ENCODE results near the gene KXD1. TPM values are rescaled to one million over a fixed set of nuclear protein-coding genes. Genes with fewer than 3 reads are reported as not detected.
"Not testable (repeated sequence)": the region's sequence is repeated elsewhere in the genome, so short reads cannot be mapped to it uniquely, and the experiment has no call there.

KXD1 gene
- total RNA-seq, 1 donor from 2014 or later = 68.3 TPM

DNA sequence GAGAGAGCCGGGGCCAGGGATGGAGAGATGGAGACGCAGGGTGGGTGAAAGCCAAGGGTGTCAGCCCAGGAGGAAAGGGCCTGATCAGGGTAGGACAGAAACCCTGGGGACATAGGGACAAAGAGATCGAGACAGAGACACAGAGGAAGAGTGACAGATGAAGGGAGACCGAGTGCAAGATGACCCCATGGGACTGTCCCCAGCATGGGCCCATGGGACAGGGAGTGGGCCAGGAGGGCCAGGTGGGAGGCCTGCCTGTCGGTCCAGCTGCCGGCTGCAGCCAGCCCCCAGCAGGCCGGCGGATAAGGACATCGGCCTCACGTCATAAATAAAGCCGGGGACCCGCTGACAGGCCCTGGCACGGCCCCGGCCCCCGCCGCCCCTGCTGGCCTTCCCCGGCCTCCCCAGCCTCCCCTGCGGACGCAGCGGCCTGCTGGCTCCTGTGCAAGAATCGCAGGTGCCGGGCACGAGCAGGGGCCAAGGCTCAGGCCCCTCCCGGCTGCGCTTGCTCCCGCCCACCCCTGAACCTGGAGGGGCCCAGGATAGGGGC, 37.2 kb downstream of the KXD1 start:
- ATAC-seq = no peak
- H3K9me3 ChIP-seq = no peaks in the 10 kb centered on the region
- H3K36me3 ChIP-seq = peaks cover 15% of the 10 kb centered on the region
- peak; percentile 63 for DNase-seq
- no peak overlapping the region for H3K27ac ChIP-seq
- H3K27me3 ChIP-seq = peaks cover 16% of the 10 kb centered on the region
- intact Hi-C loops (cut with DNase I) = loop anchor here (10.0 kb wide), 1 partner anchor 260 kb away; no protein-coding TSS in a partner anchor
- H3K4me1 ChIP-seq = peaks cover 16% of the 10 kb centered on the region
- TF ChIP-seq, protein P1, sequence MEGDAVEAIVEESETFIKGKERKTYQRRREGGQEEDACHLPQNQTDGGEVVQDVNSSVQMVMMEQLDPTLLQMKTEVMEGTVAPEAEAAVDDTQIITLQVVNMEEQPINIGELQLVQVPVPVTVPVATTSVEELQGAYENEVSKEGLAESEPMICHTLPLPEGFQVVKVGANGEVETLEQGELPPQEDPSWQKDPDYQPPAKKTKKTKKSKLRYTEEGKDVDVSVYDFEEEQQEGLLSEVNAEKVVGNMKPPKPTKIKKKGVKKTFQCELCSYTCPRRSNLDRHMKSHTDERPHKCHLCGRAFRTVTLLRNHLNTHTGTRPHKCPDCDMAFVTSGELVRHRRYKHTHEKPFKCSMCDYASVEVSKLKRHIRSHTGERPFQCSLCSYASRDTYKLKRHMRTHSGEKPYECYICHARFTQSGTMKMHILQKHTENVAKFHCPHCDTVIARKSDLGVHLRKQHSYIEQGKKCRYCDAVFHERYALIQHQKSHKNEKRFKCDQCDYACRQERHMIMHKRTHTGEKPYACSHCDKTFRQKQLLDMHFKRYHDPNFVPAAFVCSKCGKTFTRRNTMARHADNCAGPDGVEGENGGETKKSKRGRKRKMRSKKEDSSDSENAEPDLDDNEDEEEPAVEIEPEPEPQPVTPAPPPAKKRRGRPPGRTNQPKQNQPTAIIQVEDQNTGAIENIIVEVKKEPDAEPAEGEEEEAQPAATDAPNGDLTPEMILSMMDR (IDR thresholded peaks at IDR 0.05) = no peak
- peak overlapping the region; percentile 38 for H3K4me3 ChIP-seq

DNA sequence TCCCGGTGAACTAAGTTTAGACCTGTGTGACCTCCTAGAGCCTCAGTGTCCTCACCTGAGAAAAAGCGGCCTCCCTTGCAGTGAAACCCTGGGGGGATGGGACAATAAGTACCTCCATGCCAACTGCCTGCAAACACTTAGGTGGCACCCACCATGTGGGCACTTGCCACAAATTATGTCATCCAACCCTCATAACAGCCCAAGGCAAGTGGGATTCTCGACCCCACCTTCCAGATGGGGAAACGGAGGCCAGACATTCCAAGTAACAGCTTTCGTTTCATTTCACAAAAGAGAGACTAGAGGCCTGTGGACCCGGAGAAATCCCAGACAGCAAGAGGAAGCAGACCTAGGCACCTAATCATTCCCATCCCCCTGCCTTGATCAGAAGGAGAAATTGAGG, 37.8 kb downstream of the KXD1 start:
- intact Hi-C loops (cut with DNase I) = loop anchor here (10.0 kb wide), 1 partner anchor 259 kb away; no protein-coding TSS in a partner anchor
- DNase-seq (no peak), ATAC-seq (no peak)
- TF ChIP-seq, protein P1 (IDR thresholded peaks at IDR 0.05) = no peak
- peaks cover 11% of the 10 kb centered on the region for H3K4me1 ChIP-seq
- peaks cover 13% of the 10 kb centered on the region for H3K36me3 ChIP-seq
- H3K27me3 ChIP-seq = peaks cover 22% of the 10 kb centered on the region
- H3K27ac ChIP-seq = no peak overlapping the region
- H3K4me3 ChIP-seq = no peak overlapping the region
- no peaks in the 10 kb centered on the region for H3K9me3 ChIP-seq

DNA sequence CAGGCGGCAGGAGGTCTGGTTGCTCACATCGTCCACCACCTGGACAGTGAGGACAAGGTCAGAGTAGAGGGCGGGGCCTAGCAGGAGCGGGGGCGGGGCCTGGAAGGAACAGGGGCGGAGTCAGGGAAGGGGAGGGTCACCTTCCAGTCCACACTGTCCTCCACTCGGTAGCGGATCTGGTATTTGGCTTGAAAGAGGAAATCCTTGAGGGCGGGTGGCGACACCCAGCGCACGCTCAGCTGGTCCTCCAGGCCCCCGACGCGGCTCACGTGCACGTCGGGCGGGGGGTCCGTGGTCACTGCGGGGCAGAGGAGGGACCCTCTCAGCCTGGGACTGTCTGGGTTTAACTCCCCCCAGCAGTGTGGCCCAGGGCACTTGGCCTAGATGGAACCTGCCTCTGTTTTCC, 39.1 kb downstream of the KXD1 start:
- Histone ChIP-seq H3K36me3 (peaks cover 2% of the 10 kb centered on the region), H3K4me1 (peaks cover 9% of the 10 kb centered on the region), H3K27me3 (peaks cover 26% of the 10 kb centered on the region), H3K27ac (no peak overlapping the region), H3K4me3 (no peak overlapping the region), H3K9me3 (no peaks in the 10 kb centered on the region)
- TF ChIP-seq, protein P1 (IDR thresholded peaks at IDR 0.05) = no peak
- DNase-seq = peak; percentile 77
- intact Hi-C loops (cut with DNase I) = loop anchor here (10.0 kb wide), 1 partner anchor 258 kb away; no protein-coding TSS in a partner anchor
- ATAC-seq = peak; percentile 74

DNA sequence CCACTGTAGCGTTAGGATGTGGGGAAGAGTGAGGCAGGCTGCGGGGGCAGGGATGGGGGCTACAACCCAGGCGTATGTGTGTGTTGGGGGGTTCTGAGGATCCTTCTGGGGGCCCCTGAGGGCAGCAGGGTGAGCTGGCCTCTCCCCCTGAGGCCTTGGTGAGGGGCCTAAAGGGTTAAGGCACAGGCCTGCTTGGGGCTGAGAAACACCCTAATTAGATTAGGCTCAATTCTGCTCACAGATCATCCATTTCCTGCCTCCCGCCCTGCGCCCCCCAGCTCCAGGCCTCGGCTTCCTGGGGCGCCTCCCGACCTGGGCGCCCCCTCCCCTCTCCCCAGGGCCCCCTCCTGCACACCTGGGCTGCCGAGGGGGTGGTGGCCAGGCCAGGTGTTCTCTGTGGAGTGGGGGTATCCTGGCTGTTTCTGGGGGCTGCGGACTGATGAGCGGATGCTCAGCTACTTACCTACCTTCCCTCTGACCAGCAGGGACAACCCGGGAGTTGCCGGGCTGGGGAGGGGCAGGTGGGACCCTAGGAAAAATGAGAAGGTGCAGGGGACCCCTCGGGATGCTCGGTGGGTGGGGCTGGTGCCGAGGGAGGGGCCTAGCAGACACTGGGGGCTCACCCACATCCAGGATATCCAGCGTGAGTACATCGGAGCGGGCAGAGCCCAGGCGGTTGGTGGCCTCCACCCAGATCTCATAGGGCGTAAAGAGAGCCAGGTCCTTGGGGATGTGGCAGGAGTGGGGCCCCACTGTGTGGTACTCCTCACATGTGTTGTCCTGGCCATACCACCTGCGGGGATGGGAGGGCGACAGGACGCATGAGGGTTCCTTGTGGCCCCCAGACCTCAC, 40.4 kb downstream of the KXD1 start:
- Histone ChIP-seq H3K36me3 (no peaks in the 10 kb centered on the region), H3K27me3 (peaks cover 32% of the 10 kb centered on the region), H3K9me3 (no peaks in the 10 kb centered on the region), H3K4me1 (peaks cover 9% of the 10 kb centered on the region), H3K4me3 (no peak overlapping the region), H3K27ac (no peak overlapping the region)
- intact Hi-C loops (cut with DNase I) = loop anchor here (10.0 kb wide), 1 partner anchor 257 kb away; no protein-coding TSS in a partner anchor
- TF ChIP-seq, protein P1 (IDR thresholded peaks at IDR 0.05) = no peak
- DNase-seq (no peak), ATAC-seq (no peak)

DNA sequence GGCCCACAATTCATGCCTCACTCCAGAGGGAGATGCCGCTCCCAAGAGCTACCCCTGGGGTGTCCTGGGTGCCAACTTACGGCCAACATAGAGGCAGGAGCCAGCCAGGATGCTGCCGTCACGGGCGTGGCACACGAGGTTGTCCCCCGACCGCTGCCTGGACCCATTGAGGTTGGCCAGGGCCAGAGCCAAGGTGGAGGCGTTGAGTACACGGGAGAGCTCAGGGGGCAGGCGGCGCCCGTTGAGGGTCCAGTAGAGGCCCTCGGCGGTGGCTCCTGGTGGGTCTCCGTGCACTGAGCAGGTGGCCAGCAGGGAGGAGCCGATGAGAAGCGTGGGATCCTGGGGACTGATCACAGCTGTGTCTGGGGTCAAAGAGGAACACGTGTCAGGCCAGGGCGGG, 41.8 kb downstream of the KXD1 start:
- ATAC-seq = no peak
- no peak overlapping the region for H3K27ac ChIP-seq
- no peaks in the 10 kb centered on the region for H3K9me3 ChIP-seq
- H3K4me3 ChIP-seq = no peak overlapping the region
- peaks cover 16% of the 10 kb centered on the region for H3K4me1 ChIP-seq
- no peaks in the 10 kb centered on the region for H3K36me3 ChIP-seq
- TF ChIP-seq, protein P1 (IDR thresholded peaks at IDR 0.05) = no peak
- no peak for DNase-seq
- intact Hi-C loops (cut with DNase I) = loop anchor here (10.0 kb wide), 1 partner anchor 255 kb away; no protein-coding TSS in a partner anchor
- peaks cover 46% of the 10 kb centered on the region for H3K27me3 ChIP-seq

DNA sequence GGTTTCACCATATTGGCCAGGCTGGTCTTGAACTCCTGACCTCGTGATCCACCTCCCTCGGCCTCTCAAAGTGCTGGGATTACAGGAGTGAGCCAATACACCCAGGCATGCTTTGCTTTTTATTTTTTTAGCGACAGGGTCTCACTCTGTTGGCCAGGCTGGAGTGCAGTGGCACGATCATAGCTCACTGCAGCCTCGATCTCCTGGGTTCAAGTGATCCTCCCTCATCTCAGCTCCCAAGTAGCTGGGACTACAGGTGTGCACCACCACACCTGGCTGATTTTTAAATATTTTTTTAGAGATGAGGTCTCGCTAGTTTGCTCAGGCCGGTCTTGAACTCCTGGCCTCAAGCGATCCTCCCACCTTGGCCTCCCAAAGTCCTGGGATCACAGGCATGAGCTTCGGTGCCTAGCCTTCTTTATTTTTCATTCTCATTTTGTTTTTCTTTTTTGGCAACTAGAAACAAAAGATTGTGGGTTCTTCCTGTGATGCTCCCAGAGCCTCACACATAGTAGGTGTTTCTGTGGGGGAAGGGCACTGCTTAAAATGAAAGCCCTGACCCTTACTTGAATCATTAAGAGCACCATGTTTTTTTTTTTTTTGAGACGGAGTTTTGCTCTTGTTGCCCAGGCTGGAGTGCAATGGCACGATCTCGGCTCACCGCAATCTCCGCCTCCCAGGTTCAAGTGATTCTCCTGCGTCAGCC, 43.2 kb downstream of the KXD1 start:
- DNase-seq, H3K9me3 ChIP-seq: not testable (repeated sequence)
- peaks cover 58% of the 10 kb centered on the region for H3K27me3 ChIP-seq

More for the DNA sequence above, 43.2 kb downstream of the KXD1 start:
- H3K4me1 ChIP-seq; H3K27ac ChIP-seq; H3K36me3 ChIP-seq; intact Hi-C loops (cut with DNase I); H3K4me3 ChIP-seq; ATAC-seq: not testable (repeated sequence)
